HCT116 (cell line): ENCODE measurements around the gene CFDP1. TPM values are rescaled to one million over a fixed set of nuclear protein-coding genes. Genes with fewer than 3 reads are reported as not detected.

ENCODE experiments used
- ATAC-seq: fragments of 200-7000 bp; cut with Tn5 transposase; 2 replicates; pipeline ENCODE4 v1.9.1; 2020; ENCODE audit warnings: mild to moderate bottlenecking, moderate library complexity
- BruUV-seq: library from RNA; stranded (reverse); fragments of 400-500 nt; replicated peaks from 2 replicates; lab custom pipeline; 2021; lab: Mats Ljungman, UMichigan
- CTCF ChIA-PET: fragments of 300-600 bp; sonication (Branson Sonifier 250); formaldehyde crosslinking; loops from one replicate; lab custom pipeline; 2021; ENCODE audit warnings: antibody characterized with exemption; lab: Charles Lee
- POLR2A ChIA-PET: fragments of 300-600, 350-600 bp; sonication (Branson Sonifier 250); formaldehyde crosslinking; loops from one replicate; lab custom pipeline; 2021; ENCODE audit warnings: antibody characterized with exemption; lab: Charles Lee
- RAD21 ChIA-PET, 2 experiments: fragments of 300-600 bp; sonication (Branson Sonifier 250); formaldehyde crosslinking; loops; one replicate each; lab custom pipeline; 2023; ENCODE audit warnings: low total read pairs in 2 of 2; ENCODE audit not compliant: uncharacterized antibody in 2 of 2, unreplicated experiment in 2 of 2, low non-redundant PET in 1 of 2; lab: Charles Lee
- DNase-seq: peaks from one replicate; pipeline ENCODE4 v3.0.0-alpha.2; 2010; ENCODE audit warnings: low read depth, low spot score
- H2AFZ ChIP-seq: fragments of 200-600 bp; shearing (Covaris generic), sonication (generic); 2 replicates; pipeline ENCODE4 v1.6.1; 2017; ENCODE audit warnings: low read depth, mixed run types, mixed read lengths, antibody characterized with exemption, low read length; ENCODE audit not compliant: poor library complexity, severe bottlenecking
- H3K27ac ChIP-seq: 2 replicates; pipeline ENCODE4 v1.5.1; 2012; ENCODE audit warnings: low read depth, low read length
- H3K27me3 ChIP-seq: fragments of 200-600 bp; sonication (generic); 2 replicates; pipeline ENCODE4 v1.6.1; 2016; ENCODE audit warnings: mixed run types, low read length, mixed read lengths; ENCODE audit not compliant: insufficient read depth
- H3K36me3 ChIP-seq, 2 experiments: fragments of 200-500 bp in 1 of 2; fragments of 200-600 bp in 1 of 2; sonication (Bioruptor generic) in 1 of 2; sonication (generic) in 1 of 2; 2 replicates each; pipeline versions ENCODE4 v1.5.1 to v1.6.1; 2014 to 2016; ENCODE audit warnings: low read length in 2 of 2, inconsistent platforms in 1 of 2, mixed read lengths in 1 of 2, mixed run types in 1 of 2; ENCODE audit not compliant: insufficient read depth in 2 of 2, control insufficient read depth in 1 of 2
- H3K4me1 ChIP-seq, 2 experiments: fragments of 200-600 bp in 1 of 2; sonication (generic) in 1 of 2; 2 replicates each; pipeline versions ENCODE4 v1.5.1 to v1.6.1; 2012 to 2017; ENCODE audit warnings: low read length in 2 of 2, inconsistent platforms in 1 of 2, mild to moderate bottlenecking in 1 of 2, mixed read lengths in 1 of 2, mixed run types in 1 of 2, moderate library complexity in 1 of 2; ENCODE audit not compliant: insufficient read depth in 2 of 2, control insufficient read depth in 1 of 2
- H3K4me2 ChIP-seq: fragments of 200-600 bp; sonication (generic); 2 replicates; pipeline ENCODE4 v1.6.1; 2017; ENCODE audit warnings: mixed run types, low read length, mixed read lengths
- H3K4me3 ChIP-seq, 2 experiments: fragments of 200-600 bp in 1 of 2; sonication (generic) in 1 of 2; replicated peaks in 1 of 2; 2 replicates each; pipeline ENCODE4 v1.5.1; 2011 to 2016; ENCODE audit warnings: low read length in 2 of 2, control low read depth in 1 of 2, low read depth in 1 of 2, mild to moderate bottlenecking in 1 of 2, mixed read lengths in 1 of 2, mixed run types in 1 of 2
- H3K79me2 ChIP-seq: fragments of 200-600 bp; sonication (generic); 2 replicates; pipeline ENCODE4 v1.6.1; 2017; ENCODE audit warnings: mild to moderate bottlenecking, mixed run types, low read length, moderate library complexity, mixed read lengths; ENCODE audit not compliant: insufficient read depth
- H3K9ac ChIP-seq: fragments of 200-600 bp; sonication (generic); 2 replicates; pipeline ENCODE4 v1.6.1; 2016; ENCODE audit warnings: low read length, mixed read lengths
- H3K9me2 ChIP-seq: fragments of 200-600 bp; sonication (generic), shearing (Covaris generic); 2 replicates; pipeline ENCODE4 v1.6.1; 2017; ENCODE audit warnings: mixed run types, mild to moderate bottlenecking, moderate library complexity; ENCODE audit not compliant: insufficient read depth
- H3K9me3 ChIP-seq, 2 experiments: fragments of 200-500 bp in 1 of 2; fragments of 200-600 bp in 1 of 2; sonication (Bioruptor generic) in 1 of 2; sonication (generic) in 1 of 2; 2 replicates each; pipeline ENCODE4 v1.6.1; 2014 to 2017; ENCODE audit warnings: low read length in 2 of 2, mixed read lengths in 2 of 2, inconsistent platforms in 1 of 2, low read depth in 1 of 2, mild to moderate bottlenecking in 1 of 2, mixed run types in 1 of 2, moderate library complexity in 1 of 2; ENCODE audit not compliant: control insufficient read depth in 1 of 2, insufficient read depth in 1 of 2
- H4K20me1 ChIP-seq: fragments of 200-600 bp; sonication (generic), shearing (Covaris generic); 2 replicates; pipeline ENCODE4 v1.6.1; 2017; ENCODE audit warnings: mixed run types, mild to moderate bottlenecking, moderate library complexity; ENCODE audit not compliant: insufficient read depth
- CBX3 ChIP-seq: IDR thresholded peaks from 2 replicates; pipeline ENCODE4 v1.6.1; 2012; ENCODE audit warnings: low read depth
- CEBPB ChIP-seq: IDR thresholded peaks from 2 replicates; pipeline ENCODE4 v1.6.1; 2012; ENCODE audit warnings: low read depth
- CTCF ChIP-seq, 3 experiments: fragments of 200-600 bp in 1 of 3; sonication (generic) in 1 of 3; IDR thresholded peaks in 2 of 3; conservative IDR thresholded peaks in 1 of 3; 2 replicates each; pipeline ENCODE4 v1.5.1; 2012 to 2017; ENCODE audit warnings: low read depth in 2 of 3, low read length in 2 of 3, antibody characterized with exemption in 1 of 3, borderline replicate concordance in 1 of 3, control low read depth in 1 of 3, mild to moderate bottlenecking in 1 of 3, mixed read lengths in 1 of 3, mixed run types in 1 of 3, moderate library complexity in 1 of 3; ENCODE audit not compliant: insufficient read depth in 1 of 3
- EGR1 ChIP-seq: IDR thresholded peaks from 2 replicates; pipeline ENCODE4 v1.6.1; 2012; ENCODE audit warnings: low read depth
- ELF1 ChIP-seq: IDR thresholded peaks from 2 replicates; pipeline ENCODE4 v1.6.1; 2012; ENCODE audit warnings: low read depth, borderline replicate concordance
- EZH2 ChIP-seq: fragments of 200-600 bp; sonication (generic); IDR thresholded peaks from 2 replicates; pipeline ENCODE4 v1.6.1; 2017; ENCODE audit warnings: antibody characterized with exemption, mixed run types
- EZH2phosphoT487 ChIP-seq: fragments of 200-600 bp; IDR thresholded peaks from 2 replicates; pipeline ENCODE4 v1.6.1; 2018; ENCODE audit warnings: antibody characterized with exemption, borderline replicate concordance
- FOSL1 ChIP-seq: IDR thresholded peaks from 2 replicates; pipeline ENCODE4 v1.6.1; 2012; ENCODE audit warnings: low read depth
- JUND ChIP-seq: IDR thresholded peaks from 2 replicates; pipeline ENCODE4 v1.6.1; 2012
- MAX ChIP-seq: IDR thresholded peaks from 2 replicates; pipeline ENCODE4 v1.6.1; 2012
- POLR2A ChIP-seq: IDR thresholded peaks from 2 replicates; pipeline ENCODE4 v1.7.0; 2011; ENCODE audit warnings: borderline replicate concordance; ENCODE audit not compliant: insufficient read depth, insufficient read length; ENCODE audit errors: extremely low read depth
- POLR2AphosphoS5 ChIP-seq: IDR thresholded peaks from 2 replicates; pipeline ENCODE4 v1.6.1; 2011; ENCODE audit warnings: mild to moderate bottlenecking, low read depth, low read length, moderate library complexity
- RAD21 ChIP-seq: IDR thresholded peaks from 2 replicates; pipeline ENCODE4 v1.6.1; 2012; ENCODE audit warnings: low read depth, mild to moderate bottlenecking
- SIN3A ChIP-seq: IDR thresholded peaks from 2 replicates; pipeline ENCODE4 v1.6.1; 2012; ENCODE audit warnings: low read depth
- SP1 ChIP-seq: IDR thresholded peaks from 2 replicates; pipeline ENCODE4 v1.6.1; 2012; ENCODE audit warnings: low read depth
- SRF ChIP-seq: IDR thresholded peaks from 2 replicates; pipeline ENCODE4 v1.6.1; 2012; ENCODE audit warnings: low read depth
- TCF7L2 ChIP-seq: IDR thresholded peaks from 2 replicates; pipeline ENCODE4 v1.7.0; 2011; ENCODE audit warnings: borderline replicate concordance, inconsistent platforms; ENCODE audit not compliant: insufficient read depth, insufficient read length; ENCODE audit errors: extremely low read depth
- ZFX ChIP-seq: fragments of 450-650 bp; IDR thresholded peaks from 2 replicates; pipeline ENCODE4 v1.6.1; 2017
- ZNF274 ChIP-seq: fragments of 200-500 bp; sonication (Bioruptor generic); IDR thresholded peaks from 2 replicates; pipeline ENCODE4 v1.6.1; 2014; ENCODE audit warnings: mild to moderate bottlenecking, low read depth, low read length, inconsistent platforms
- intact Hi-C: fragments of 100-400 bp; cut with micrococcal nuclease; formaldehyde crosslinking; loops from 2 replicates; pipeline ENCODE4 v1.10.0; 2022
- total RNA-seq: library from RNA; stranded (reverse); gene quantifications from one replicate; pipeline ENCODE4 v1.2.1, GENCODE V29; 2021; ENCODE audit not compliant: unreplicated experiment
- TF ChIP-seq, protein P1 (sequence below): IDR thresholded peaks from 2 replicates; pipeline ENCODE4 v1.6.1; 2012; ENCODE audit warnings: low read depth
- TF ChIP-seq, protein P2 (sequence below): IDR thresholded peaks from 2 replicates; pipeline ENCODE4 v1.6.1; 2012

CFDP1 gene
- total RNA-seq, 1 experiment from 2014 or later = 45.3 TPM

GRCh38 chr16:75305364-75306098 is 127.8 kb downstream of the CFDP1 start:
- ATAC-seq = peak; percentile 94
- H3K27me3 ChIP-seq = no peaks in the 10 kb centered on the region
- H3K4me1 ChIP-seq = peaks cover 43 to 65% of the 10 kb centered on the region in 2 experiments
- intact Hi-C loops = loop anchor here (1.0 kb wide), 1 partner anchor 54 kb away; the partner anchor contains the start of gene BCAR1
- H3K27ac ChIP-seq = peak overlapping the region; percentile 100
- H3K4me2 ChIP-seq = peak overlapping the region; percentile 68
- H4K20me1 ChIP-seq = no peaks in the 10 kb centered on the region
- peak; percentile 100 for DNase-seq
- no peaks in the 10 kb centered on the region for H3K9me3 ChIP-seq
- ChIA-PET POLR2A (interaction anchor here (0.7 to 2.2 kb wide), 11 partner anchors 11 to 80 kb away, joined by 3 to 11 read pairs (median 4); no protein-coding TSS in a partner anchor), RAD21 (interaction anchor here (0.6 to 1.2 kb wide), 6 partner anchors 37 to 106 kb away, joined by 3 to 7 read pairs (median 4); no protein-coding TSS in a partner anchor), CTCF (interaction anchor here (1.1 to 1.9 kb wide), 3 partner anchors 72 to 106 kb away, joined by 3 to 8 read pairs (median 6); no protein-coding TSS in a partner anchor)
- peak overlapping the region in 1 of 2 experiments; percentile 41; a peak in 3 of 4 replicates for H3K4me3 ChIP-seq
- peaks cover 3 to 16% of the 10 kb centered on the region in 2 experiments; a peak in 2 of 4 replicates for H3K36me3 ChIP-seq
- H3K9me2 ChIP-seq = no peaks in the 10 kb centered on the region
- no peak overlapping the region for H2AFZ ChIP-seq
- H3K79me2 ChIP-seq = no peaks in the 10 kb centered on the region
- peak overlapping the region; percentile 62 for H3K9ac ChIP-seq
- no TSS peak for BruUV-seq
- TF ChIP-seq SP1 (peak; percentile 99), MAX (peak; percentile 97), ZFX (no peak), FOSL1 (peak; percentile 99), JUND (peak; percentile 99), EZH2phosphoT487 (no peak), TCF7L2 (peak; percentile 96), CTCF (IDR thresholded peaks at IDR 0.05 in 2 of 3, conservative IDR thresholded peaks at IDR 0.05 in 1 of 3; ENCODE audit: borderline replicate concordance in 1 of 3, insufficient read depth in 1 of 3, low read depth in 2 of 3, low read length in 2 of 3) (no peak), RAD21 (peak; percentile 40), EGR1 (no peak), POLR2A (peak; percentile 34), CBX3 (peak; percentile 99), SIN3A (peak; percentile 98), POLR2AphosphoS5 (peak; percentile 69), SRF (peak; percentile 91), ZNF274 (no peak), CEBPB (peak; percentile 98), EZH2 (no peak), ELF1 (no peak; the same call in 1 of the 2 replicates)
- TF ChIP-seq, protein P1, sequence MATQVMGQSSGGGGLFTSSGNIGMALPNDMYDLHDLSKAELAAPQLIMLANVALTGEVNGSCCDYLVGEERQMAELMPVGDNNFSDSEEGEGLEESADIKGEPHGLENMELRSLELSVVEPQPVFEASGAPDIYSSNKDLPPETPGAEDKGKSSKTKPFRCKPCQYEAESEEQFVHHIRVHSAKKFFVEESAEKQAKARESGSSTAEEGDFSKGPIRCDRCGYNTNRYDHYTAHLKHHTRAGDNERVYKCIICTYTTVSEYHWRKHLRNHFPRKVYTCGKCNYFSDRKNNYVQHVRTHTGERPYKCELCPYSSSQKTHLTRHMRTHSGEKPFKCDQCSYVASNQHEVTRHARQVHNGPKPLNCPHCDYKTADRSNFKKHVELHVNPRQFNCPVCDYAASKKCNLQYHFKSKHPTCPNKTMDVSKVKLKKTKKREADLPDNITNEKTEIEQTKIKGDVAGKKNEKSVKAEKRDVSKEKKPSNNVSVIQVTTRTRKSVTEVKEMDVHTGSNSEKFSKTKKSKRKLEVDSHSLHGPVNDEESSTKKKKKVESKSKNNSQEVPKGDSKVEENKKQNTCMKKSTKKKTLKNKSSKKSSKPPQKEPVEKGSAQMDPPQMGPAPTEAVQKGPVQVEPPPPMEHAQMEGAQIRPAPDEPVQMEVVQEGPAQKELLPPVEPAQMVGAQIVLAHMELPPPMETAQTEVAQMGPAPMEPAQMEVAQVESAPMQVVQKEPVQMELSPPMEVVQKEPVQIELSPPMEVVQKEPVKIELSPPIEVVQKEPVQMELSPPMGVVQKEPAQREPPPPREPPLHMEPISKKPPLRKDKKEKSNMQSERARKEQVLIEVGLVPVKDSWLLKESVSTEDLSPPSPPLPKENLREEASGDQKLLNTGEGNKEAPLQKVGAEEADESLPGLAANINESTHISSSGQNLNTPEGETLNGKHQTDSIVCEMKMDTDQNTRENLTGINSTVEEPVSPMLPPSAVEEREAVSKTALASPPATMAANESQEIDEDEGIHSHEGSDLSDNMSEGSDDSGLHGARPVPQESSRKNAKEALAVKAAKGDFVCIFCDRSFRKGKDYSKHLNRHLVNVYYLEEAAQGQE = no peak
- TF ChIP-seq, protein P2, sequence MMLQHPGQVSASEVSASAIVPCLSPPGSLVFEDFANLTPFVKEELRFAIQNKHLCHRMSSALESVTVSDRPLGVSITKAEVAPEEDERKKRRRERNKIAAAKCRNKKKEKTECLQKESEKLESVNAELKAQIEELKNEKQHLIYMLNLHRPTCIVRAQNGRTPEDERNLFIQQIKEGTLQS = no peak
